Ectodermal cell (in vitro differentiated cells): ENCODE data around the gene GPR62.

ENCODE experiments used
- H3K27ac ChIP-seq: 2 replicates; pipeline ENCODE4 v1.7.0; 2013; ENCODE audit warnings: mild to moderate bottlenecking, low read depth, low read length; ENCODE audit not compliant: insufficient read depth, poor library complexity, severe bottlenecking
- H3K27me3 ChIP-seq: 2 replicates; pipeline ENCODE4 v1.7.0; 2013; ENCODE audit warnings: mild to moderate bottlenecking, low read length; ENCODE audit not compliant: insufficient read depth, control insufficient read depth, poor library complexity, severe bottlenecking
- H3K36me3 ChIP-seq: one replicate; pipeline ENCODE4 v1.7.0; 2013; ENCODE audit warnings: low read length; ENCODE audit not compliant: control insufficient read depth, insufficient read depth
- H3K4me1 ChIP-seq: one replicate; pipeline ENCODE4 v1.7.0; 2013; ENCODE audit warnings: low read length; ENCODE audit not compliant: control insufficient read depth, insufficient read depth
- H3K4me3 ChIP-seq: 2 replicates; pipeline ENCODE4 v1.7.0; 2013; ENCODE audit warnings: low read depth, low read length, control low read depth; ENCODE audit not compliant: insufficient read depth
- H3K9me3 ChIP-seq: 2 replicates; pipeline ENCODE4 v1.7.0; 2013; ENCODE audit warnings: mild to moderate bottlenecking, low read length, moderate library complexity; ENCODE audit not compliant: control insufficient read depth
- WGBS, 2 experiments: methylation state at CpG; one replicate each; pipeline ENCODE4 v1.1.7; 2013; ENCODE audit warnings: missing lambda C conversion rate in 2 of 2; 5-methylcytosine and 5-hydroxymethylcytosine counted together

The GPR62 gene

GRCh38 chr3:51955893-51956770, 951 bp downstream of the GPR62 start:
- H3K9me3 ChIP-seq: no peaks in the 10 kb centered on the region
- peaks cover 54% of the 10 kb centered on the region for H3K27me3 ChIP-seq
- H3K4me1 ChIP-seq: peaks cover 6% of the 10 kb centered on the region
- H3K27ac ChIP-seq: no peak overlapping the region
- H3K4me3 ChIP-seq: peak overlapping the region; percentile 42
- 3% methylated on average over 97 of the region's 97 CpGs for WGBS, 2 experiments
- H3K36me3 ChIP-seq: peaks cover 23% of the 10 kb centered on the region

- peaks cover 43% of the 10 kb centered on the region for H3K27me3 ChIP-seq
Observed at GRCh38 chr3:51957520-51958205, 2.5 kb downstream of the GPR62 start.

GRCh38 chr3:51958603-51959521, 3.7 kb downstream of the GPR62 start:
- Histone ChIP-seq H3K27ac (no peak overlapping the region), H3K4me1 (peaks cover 17% of the 10 kb centered on the region), H3K4me3 (no peak overlapping the region), H3K27me3 (peaks cover 33% of the 10 kb centered on the region), H3K9me3 (no peaks in the 10 kb centered on the region), H3K36me3 (peaks cover 23% of the 10 kb centered on the region)
- WGBS, 2 experiments: 94% methylated on average over 20 of the region's 20 CpGs

More at GRCh38 chr3:51957520-51958205, 2.5 kb downstream of the GPR62 start:
- Histone ChIP-seq H3K27ac (no peak overlapping the region), H3K4me1 (peaks cover 9% of the 10 kb centered on the region), H3K4me3 (no peak overlapping the region), H3K9me3 (no peaks in the 10 kb centered on the region), H3K36me3 (peaks cover 23% of the 10 kb centered on the region)
- 92% methylated on average over 15 of the region's 15 CpGs for WGBS, 2 experiments

DNA sequence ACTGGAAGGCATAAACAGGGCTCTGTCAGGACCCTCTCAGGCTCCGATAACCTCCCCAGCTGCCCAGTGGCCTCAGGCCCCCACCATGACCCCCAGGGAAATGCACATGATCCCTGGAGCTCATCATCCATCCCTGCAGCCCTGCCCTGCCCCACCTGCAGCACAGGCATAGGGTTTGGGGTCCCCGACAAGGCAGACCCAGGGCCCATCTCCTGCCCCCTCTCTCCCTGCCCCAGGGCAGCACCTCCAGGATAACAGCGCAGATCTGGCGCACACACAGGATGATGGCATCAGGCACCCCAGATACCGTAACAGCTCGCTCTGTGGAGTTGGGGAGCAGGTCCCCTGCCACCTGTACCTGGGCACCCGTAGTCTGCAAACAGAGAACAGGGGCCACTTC, 4.5 kb downstream of the GPR62 start:
- 95 to 97% methylated on average over 7 of the region's 7 CpGs for WGBS, 2 experiments
- no peaks in the 10 kb centered on the region for H3K9me3 ChIP-seq
- peaks cover 25% of the 10 kb centered on the region for H3K4me1 ChIP-seq
- H3K27ac ChIP-seq: no peak overlapping the region
- H3K4me3 ChIP-seq: no peak overlapping the region
- peaks cover 25% of the 10 kb centered on the region for H3K27me3 ChIP-seq
- peaks cover 23% of the 10 kb centered on the region for H3K36me3 ChIP-seq

DNA sequence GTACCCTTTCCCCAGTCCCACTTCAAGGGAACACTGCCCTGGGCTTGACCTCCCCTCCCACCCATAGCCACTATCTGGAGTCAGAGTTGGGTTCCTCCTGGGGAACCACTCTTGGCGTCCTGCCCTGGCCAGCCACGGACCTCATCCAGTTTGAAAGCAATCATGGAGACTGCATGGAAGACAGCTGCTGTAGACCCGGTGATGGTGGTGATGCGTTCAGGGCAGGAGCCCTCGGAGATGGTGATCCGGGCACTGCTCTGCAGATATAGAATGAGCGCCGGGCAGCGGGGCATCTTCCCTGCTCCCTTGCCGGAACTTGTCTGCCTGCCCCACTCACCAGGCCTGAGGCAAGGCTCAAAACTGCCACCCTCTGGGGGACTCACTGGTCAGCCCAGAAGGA, 5.2 kb downstream of the GPR62 start:
- WGBS, 2 experiments: 95 to 96% methylated on average over 10 of the region's 10 CpGs
- Histone ChIP-seq H3K36me3 (peaks cover 23% of the 10 kb centered on the region), H3K27me3 (peaks cover 17% of the 10 kb centered on the region), H3K9me3 (no peaks in the 10 kb centered on the region), H3K4me1 (peaks cover 31% of the 10 kb centered on the region), H3K27ac (no peak overlapping the region), H3K4me3 (no peak overlapping the region)

GRCh38 chr3:51961011-51961410, 5.8 kb downstream of the GPR62 start:
- H3K9me3 ChIP-seq: no peaks in the 10 kb centered on the region
- H3K27me3 ChIP-seq: peaks cover 11% of the 10 kb centered on the region
- no peak overlapping the region for H3K4me3 ChIP-seq
- no peak overlapping the region for H3K27ac ChIP-seq
- H3K4me1 ChIP-seq: peaks cover 35% of the 10 kb centered on the region
- peaks cover 23% of the 10 kb centered on the region for H3K36me3 ChIP-seq
- WGBS, 2 experiments: 93 to 96% methylated on average over 18 of the region's 18 CpGs

DNA sequence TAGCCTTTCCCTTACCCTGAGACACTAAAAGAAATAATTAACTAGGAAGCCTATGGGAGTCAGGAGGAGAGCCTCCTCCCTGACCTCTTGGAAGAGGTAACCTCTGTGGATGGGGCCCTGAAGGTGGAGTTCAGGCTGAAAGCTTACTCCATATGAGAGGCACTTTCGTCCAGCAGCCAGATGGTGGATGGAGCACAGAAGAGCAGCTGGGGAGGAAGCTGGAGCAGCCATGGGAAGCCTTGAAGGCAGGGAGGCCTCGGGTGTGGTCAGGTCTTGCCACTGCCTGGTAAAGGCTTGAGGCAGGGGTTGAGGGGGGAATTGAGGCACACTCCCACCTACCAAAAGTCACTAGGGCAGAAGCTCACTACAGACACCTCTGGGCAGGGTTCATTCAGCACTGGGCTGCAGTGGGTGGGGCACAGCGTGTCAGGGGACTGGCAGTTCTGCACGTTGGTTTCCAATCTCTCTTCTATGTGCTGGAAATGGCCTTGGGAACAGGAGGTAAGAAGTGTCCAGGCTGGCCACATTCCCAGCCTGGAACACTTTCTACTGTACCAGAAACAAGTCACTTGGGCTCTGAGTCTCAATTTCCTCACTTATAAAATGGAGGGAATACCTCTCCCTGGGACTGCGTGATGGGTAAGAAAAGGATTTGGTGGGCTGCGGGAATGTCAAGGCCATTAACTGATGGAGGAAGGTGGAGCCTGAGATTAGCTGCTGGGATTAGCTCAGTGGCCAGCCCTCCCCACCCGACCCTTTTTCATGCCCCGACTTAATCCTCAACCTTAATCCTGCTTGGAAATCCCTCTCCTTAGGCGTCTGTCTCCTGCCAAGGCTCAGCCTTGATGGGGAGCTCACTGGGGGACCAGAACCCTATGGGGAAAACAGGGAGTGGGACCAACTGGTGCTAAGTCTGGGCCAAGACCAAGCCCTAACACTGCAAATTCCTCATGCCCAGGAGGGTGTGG, 6.7 kb downstream of the GPR62 start:
- H3K27me3 ChIP-seq: peaks cover 2% of the 10 kb centered on the region
- 73 to 86% methylated on average over 9 of the region's 9 CpGs for WGBS, 2 experiments
- H3K36me3 ChIP-seq: peaks cover 23% of the 10 kb centered on the region
- no peak overlapping the region for H3K27ac ChIP-seq
- no peaks in the 10 kb centered on the region for H3K9me3 ChIP-seq
- H3K4me1 ChIP-seq: peaks cover 42% of the 10 kb centered on the region
- H3K4me3 ChIP-seq: no peak overlapping the region

DNA sequence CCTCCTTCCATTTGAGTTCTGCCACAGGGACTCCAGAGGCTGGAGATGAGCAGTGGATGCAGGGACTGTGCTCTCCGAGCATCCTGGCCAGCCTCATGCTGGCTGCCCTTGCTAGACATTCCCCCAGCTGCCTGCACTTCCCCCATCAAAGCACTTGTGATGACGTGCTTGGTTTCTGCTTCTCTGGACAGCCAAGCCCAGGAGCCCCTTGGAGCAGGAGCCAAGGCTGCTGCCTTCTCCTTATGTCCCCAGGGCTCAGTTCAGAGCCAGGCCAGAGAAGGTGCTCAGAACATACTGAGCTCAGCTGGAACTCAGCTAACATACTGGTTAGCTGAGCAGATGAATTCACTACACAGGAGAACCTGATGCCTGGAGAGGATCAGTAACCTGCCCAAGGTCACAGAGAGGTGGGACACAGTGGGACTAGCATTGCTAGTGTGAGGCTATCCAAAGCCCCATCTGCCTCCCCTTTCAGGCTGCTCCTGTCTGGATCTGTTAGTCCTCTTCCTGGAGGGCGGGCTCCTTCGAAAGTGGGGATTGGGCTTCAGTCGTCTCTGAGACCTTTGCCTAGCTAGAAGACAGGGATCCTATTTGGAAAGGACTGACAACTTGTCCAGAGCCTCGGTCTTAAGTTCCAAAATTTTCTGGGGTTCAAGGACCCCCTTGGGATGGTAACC, 7.8 kb downstream of the GPR62 start:
- 87% methylated on average over 6 of the region's 6 CpGs for WGBS, 2 experiments

More for the DNA sequence above, 7.8 kb downstream of the GPR62 start:
- Histone ChIP-seq H3K27me3 (no peaks in the 10 kb centered on the region), H3K27ac (no peak overlapping the region), H3K9me3 (no peaks in the 10 kb centered on the region), H3K4me3 (no peak overlapping the region), H3K36me3 (peaks cover 18% of the 10 kb centered on the region), H3K4me1 (peaks cover 42% of the 10 kb centered on the region)
